Astrocyte of the cerebellum (primary cell): ENCODE results near the gene POTEE.
"Not testable (repeated sequence)": the region's sequence is repeated elsewhere in the genome, so short reads cannot be mapped to it uniquely, and the experiment has no call there.

ENCODE experiments used
- DNase-seq: peaks from one replicate; pipeline ENCODE4 v3.0.0-alpha.2; 2011; ENCODE audit warnings: low read depth
- H3K4me3 ChIP-seq: 2 replicates; pipeline ENCODE4 v1.5.1; 2011; ENCODE audit warnings: mild to moderate bottlenecking, low read depth, low read length, moderate library complexity
- in situ Hi-C: cut with HindIII; loops from 2 replicates; pipeline ENCODE4 v1.10.0; 2017; ENCODE audit warnings: low sequenced_read_pairs

The POTEE gene

GRCh38 chr2:131235543-131236449 lies 26.5 kb downstream of the POTEE start:
- H3K4me3 ChIP-seq, in situ Hi-C loops, DNase-seq: not testable (repeated sequence)
